PC-3 (cell line): ENCODE data around the gene RNF14.

Experiments used
- EZH2 ChIP-seq: fragments of 300-600 bp; sonication (generic); IDR thresholded peaks from one replicate; pipeline ENCODE4 v1.6.1; 2017; ENCODE audit warnings: antibody characterized with exemption, mild to moderate bottlenecking, low read length; ENCODE audit not compliant: unreplicated experiment
- EZH2phosphoT487 ChIP-seq: fragments of 300-600 bp; sonication (generic); IDR thresholded peaks from 2 replicates; pipeline ENCODE4 v1.6.1; 2018; ENCODE audit warnings: mild to moderate bottlenecking, antibody characterized with exemption, low read length, borderline replicate concordance
- TF ChIP-seq, protein P1 (sequence below): fragments of 300-600 bp; sonication (generic); conservative IDR thresholded peaks from 2 replicates; pipeline ENCODE4 v1.5.1; 2017; ENCODE audit warnings: antibody characterized with exemption, low read depth, mild to moderate bottlenecking, low read length

GRCh38 chr5:142017832-142018427, 49.0 kb downstream of the RNF14 start:
- TF ChIP-seq, protein P1, sequence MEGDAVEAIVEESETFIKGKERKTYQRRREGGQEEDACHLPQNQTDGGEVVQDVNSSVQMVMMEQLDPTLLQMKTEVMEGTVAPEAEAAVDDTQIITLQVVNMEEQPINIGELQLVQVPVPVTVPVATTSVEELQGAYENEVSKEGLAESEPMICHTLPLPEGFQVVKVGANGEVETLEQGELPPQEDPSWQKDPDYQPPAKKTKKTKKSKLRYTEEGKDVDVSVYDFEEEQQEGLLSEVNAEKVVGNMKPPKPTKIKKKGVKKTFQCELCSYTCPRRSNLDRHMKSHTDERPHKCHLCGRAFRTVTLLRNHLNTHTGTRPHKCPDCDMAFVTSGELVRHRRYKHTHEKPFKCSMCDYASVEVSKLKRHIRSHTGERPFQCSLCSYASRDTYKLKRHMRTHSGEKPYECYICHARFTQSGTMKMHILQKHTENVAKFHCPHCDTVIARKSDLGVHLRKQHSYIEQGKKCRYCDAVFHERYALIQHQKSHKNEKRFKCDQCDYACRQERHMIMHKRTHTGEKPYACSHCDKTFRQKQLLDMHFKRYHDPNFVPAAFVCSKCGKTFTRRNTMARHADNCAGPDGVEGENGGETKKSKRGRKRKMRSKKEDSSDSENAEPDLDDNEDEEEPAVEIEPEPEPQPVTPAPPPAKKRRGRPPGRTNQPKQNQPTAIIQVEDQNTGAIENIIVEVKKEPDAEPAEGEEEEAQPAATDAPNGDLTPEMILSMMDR = no peak
- TF ChIP-seq EZH2 (no peak), EZH2phosphoT487 (no peak)
